NCI-H345 treated with DMSO at 0.1 percent for 48 hours (cell line): ENCODE results near the gene NCK2.
A peak's percentile ranks its signal among the peaks of the same experiment; 100 is the strongest.
"Not testable (repeated sequence)": the region's sequence is repeated elsewhere in the genome, so short reads cannot be mapped to it uniquely, and the experiment has no call there.

Experiments used
- DNase-seq: peaks from one replicate; lab custom pipeline; 2025; ENCODE audit not compliant: unreplicated experiment; lab: John Stamatoyannopoulos, UW

Gene NCK2

GRCh38 chr2:105754011-105754410, 9.3 kb downstream of the NCK2 start:
- DNase-seq, result no peak

- DNase-seq, result no peak
These were observed 10.3 kb downstream of the NCK2 start for GRCh38 chr2:105754994-105755393.

- DNase-seq, result no peak
These were observed 11.2 kb downstream of the NCK2 start for GRCh38 chr2:105755895-105756294.

- no peak for DNase-seq
These were observed 11.7 kb downstream of the NCK2 start for GRCh38 chr2:105756435-105756834.

- not testable (repeated sequence) for DNase-seq
These were observed 12.2 kb downstream of the NCK2 start for GRCh38 chr2:105756865-105757264.

DNA sequence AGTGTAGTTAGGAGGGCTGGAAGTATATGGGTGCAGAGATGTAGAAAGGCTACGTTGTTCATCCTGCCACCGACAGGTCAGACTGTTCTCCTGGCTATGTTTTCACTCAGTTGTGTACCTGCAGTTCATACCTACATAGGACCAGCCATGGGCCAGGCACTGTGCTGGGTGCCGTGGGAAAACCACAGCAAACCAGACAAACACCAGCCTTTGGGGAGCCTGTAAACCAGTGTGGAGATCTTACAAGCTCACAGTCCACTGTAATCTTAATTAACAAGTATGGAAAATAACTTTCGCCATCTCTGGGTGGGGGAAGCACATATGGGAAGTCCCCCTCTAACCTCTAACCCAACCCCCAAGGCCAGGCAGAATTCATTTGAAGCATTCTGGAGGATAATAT, 12.7 kb downstream of the NCK2 start:
- no peak for DNase-seq

GRCh38 chr2:105760191-105760590, 15.5 kb downstream of the NCK2 start:
- DNase-seq, result no peak

DNA sequence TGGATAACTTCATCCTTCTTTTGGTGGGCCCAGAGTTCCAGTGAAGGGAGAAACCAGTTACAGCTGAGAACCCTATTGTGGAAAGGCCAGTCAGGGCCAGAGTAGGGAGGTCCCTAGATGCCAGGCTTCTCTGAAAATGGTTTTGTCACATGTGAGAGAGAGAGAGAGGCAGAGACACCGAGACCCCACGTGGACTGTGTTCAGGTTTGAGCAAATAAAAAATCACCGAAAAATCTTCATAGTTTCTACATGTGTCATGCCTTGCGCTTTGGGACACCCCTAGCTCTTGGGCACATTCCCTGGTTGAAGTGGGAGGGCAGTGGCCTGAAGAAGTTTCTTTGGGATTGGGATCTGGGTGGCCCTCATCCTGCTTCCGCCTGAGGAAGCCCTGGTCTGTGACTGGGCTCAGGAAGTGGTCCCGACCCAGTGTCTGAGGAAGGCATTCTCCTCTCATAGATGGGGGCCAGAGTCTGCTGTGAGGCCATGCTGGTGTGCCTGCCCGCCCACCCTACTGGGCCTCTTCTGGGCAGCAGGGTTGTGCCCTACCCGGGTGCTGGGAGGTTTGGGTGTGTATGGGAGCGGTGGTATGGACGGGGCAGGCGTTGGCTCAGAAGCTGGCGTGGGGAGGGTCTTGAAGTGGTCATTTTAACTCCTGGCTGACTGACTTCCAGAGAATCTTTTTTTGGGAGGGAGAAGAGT, 16.1 kb downstream of the NCK2 start:
- no peak for DNase-seq

GRCh38 chr2:105761931-105762515, 17.3 kb downstream of the NCK2 start:
- DNase-seq, result no peak

DNA sequence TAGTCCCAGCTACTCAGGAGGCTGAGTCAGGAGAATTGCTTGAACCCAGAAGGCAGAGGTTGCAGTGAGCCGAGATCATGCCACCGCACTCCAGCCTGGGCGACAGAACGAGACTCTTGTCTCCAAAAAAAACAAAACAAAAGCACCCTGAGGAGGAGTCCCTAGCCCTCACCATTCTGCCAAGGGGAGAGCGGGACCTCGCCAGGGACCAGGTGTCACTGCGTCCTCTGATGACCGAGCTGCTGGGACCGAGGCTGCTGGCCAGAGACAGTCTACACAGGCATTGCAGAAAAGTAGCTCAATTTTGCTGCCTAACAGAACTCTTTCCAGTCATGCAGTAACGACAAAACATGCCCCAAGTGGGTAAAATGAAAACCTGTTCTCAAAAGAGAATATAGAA, 18.4 kb downstream of the NCK2 start:
- DNase-seq, result no peak

- no peak for DNase-seq
These were observed 19.3 kb downstream of the NCK2 start for GRCh38 chr2:105764059-105764458.

DNA sequence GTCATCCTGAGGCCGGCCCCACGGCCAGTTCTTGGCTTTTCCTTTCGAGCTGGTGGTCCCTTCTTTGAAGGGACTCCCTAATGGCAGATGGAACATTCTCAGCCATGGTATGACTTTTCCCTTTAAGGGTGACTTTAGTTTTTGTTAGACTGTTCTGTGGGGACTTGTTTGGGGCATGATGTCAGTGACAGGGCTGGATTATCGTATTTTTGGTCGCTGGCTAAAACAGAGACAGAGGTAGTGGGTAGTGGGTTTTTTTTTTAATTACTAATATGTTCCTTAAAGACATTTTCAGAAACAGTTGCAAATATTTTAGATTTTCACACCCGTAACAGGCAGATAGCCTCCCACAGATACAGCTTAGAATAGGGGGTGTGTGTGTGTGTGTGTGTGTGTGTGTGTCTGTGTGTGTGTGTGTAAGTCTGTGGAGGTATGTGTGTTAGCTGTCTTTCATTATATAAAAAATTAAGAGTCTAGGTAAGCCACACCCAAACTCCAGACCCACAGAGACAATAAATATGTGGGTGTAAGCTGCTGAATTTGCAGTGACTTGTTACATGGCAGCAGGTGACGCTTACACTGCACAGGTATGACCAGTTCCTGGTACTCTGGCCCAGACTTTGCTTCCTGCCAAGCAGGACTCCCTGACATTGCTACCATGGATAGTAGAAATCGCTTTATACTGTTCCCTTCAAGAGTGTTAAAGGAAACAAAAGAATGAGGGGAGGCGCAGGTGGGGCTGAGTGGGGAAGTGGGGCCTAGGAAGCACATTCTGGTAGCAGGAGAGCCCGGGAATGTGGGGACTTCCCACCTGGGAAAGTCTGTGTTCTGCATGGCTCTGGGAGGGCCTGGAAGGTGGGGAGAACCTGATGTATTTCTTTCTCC, 20.9 kb downstream of the NCK2 start:
- DNase-seq, result no peak

DNA sequence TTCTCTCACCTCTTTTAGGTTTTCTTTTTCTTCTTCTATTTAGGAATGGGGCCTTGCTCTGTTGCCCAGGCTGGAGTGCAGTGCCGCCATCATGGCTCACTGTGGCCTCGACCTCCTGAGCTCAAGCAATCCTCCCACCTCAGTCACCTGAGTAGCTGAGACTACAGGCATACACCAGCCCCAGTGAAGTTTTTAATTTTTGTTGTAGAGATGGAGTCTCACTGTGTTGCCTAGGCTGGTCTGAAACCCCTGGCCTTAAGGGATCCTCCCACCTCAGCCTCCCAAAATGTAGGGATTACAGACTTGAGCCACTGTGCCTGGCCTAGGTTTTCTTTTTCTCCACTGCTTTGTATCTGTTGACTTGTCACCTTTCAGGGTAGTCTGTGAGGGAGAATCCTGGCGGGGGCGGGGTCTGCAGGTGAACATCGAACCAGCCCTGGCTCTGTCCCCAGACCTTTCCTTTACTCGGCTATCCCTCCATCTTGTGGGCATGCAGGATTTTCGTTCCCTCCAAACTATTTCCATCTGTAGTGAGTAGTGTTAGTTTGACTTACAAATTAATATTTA, 21.7 kb downstream of the NCK2 start:
- DNase-seq, result no peak

- no peak for DNase-seq
These were observed 23.5 kb downstream of the NCK2 start for GRCh38 chr2:105768176-105768575.

DNA sequence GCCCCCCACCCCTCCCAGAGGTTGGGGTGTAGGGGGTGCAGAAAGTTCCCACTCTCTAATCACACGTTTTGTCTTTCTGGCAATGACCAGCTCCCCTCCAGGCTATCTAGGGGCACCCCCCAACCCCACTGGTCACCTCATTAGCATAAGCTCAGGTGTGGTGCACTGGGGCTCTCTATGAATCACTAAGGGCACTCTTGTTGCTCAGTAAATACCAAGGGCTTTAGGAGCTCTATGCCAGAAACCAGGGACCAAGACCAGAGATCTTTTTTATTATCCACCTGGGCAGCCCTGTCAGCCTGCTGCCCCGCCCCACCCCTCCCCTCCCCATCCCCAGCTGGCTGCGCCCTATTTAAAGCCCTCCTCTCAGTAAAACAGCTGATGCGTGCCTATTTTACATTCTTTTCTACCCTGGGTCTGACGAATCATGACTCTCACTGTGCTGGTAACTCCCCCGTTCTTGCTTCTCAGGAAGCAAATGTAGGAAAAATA, 24.3 kb downstream of the NCK2 start:
- no peak for DNase-seq

DNA sequence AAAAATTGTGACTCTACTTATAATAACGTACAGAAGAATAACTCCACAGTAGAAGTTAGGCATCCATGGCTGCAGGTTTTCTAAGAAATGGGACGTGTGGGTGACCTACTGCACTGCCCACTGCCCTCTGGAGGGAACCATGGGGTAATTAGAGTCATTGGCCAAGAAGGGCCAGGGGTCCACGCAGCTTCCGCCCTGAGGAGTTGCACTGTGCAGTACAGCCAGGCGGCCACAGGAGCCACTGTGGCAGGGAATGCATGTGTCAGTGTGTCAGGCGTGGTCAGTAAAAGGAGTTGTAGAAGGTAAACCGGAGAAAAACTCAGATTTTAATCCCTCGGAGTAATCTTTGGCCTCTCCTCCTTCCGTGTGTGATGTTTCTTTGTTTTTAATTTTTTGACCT, 24.8 kb downstream of the NCK2 start:
- no peak for DNase-seq

- DNase-seq, result no peak
These were observed 25.4 kb downstream of the NCK2 start for GRCh38 chr2:105770149-105770548.

DNA sequence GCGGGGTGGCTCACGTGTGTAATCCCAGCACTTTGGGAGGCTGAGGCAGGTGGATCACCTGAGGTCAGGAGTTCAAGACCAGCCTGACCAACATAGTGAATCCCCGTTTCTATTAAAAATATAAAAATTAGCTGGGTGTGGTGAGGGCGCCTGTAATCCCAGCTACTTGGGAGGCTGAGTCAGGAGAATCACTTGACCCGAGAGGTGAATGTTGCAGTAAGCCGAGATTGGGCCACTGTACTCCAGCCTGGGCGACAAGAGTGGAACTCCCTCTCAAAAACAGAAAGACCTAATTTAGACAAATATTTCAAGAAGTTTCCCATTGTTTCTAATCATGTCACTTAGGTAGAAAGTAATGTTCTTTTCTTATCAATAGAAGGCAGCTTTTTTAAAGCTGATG, 26.6 kb downstream of the NCK2 start:
- not testable (repeated sequence) for DNase-seq

DNA sequence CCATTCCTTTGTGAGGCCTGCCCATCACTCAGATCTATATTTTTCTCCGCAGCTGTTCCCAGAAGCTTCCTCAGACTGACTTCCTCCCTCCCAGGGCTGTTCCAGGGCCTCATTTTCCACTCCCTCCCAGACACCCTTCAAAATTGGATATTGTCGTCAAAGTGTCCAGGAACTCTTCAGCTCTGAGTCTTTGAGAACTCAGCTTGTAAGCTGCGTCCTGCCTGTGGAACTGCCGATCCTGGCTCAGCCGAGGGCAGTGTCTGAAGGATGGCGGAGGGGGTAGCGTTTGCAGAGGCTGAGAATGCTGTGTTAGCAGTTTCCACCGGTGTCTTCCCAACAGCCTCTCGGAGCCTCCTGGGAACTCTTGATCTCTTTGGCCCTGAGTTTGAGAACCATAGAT, 27.1 kb downstream of the NCK2 start:
- DNase-seq, result no peak

DNA sequence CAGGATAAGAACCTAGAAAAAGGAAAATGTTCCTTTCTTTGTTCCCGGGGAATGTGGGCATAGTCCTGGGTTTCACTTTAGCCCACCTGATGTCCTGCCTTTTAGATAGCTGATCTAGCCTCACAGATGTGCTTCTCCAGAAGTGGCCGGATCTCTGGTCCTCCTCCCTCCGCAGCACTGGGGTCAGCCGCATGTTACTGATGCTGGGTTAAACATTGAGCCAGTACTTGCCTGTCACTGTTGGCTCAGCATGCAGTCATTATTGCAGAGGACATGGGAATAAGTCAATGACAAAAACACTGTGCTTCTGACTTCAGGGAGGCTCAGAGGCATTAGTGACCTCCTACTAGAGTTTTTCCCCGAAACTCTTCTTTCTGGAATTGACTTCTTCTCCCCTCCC, 27.6 kb downstream of the NCK2 start:
- no peak for DNase-seq

DNA sequence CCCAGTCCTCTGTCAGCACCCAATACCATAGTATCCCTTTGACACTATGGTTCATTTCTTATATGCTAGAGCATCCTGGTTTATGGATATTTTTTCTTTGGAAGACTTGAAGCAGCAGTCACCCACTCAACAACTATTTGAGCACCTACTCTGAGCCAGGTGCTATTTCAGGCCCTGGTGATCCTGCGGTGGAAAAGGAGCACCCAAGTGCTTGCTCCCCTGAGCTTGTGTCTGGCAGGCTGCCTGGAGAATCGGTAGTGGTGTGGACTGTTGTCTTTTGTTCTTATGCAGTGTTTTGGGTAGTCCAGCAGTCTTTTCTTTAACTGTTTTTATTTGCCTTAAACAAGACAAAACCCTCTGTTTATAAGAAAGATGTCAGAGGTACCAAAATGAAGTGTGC, 28.9 kb downstream of the NCK2 start:
- DNase-seq, result peak; percentile 21
